UCSD-AML1 (cell line): ENCODE data around the gene LRRC2.
"Not testable (repeated sequence)": the region's sequence is repeated elsewhere in the genome, so short reads cannot be mapped to it uniquely, and the experiment has no call there.

Source experiments
- DNase-seq: peaks from one replicate; lab custom pipeline; 2025; ENCODE audit not compliant: unreplicated experiment; lab: John Stamatoyannopoulos, UW

Gene LRRC2

DNA sequence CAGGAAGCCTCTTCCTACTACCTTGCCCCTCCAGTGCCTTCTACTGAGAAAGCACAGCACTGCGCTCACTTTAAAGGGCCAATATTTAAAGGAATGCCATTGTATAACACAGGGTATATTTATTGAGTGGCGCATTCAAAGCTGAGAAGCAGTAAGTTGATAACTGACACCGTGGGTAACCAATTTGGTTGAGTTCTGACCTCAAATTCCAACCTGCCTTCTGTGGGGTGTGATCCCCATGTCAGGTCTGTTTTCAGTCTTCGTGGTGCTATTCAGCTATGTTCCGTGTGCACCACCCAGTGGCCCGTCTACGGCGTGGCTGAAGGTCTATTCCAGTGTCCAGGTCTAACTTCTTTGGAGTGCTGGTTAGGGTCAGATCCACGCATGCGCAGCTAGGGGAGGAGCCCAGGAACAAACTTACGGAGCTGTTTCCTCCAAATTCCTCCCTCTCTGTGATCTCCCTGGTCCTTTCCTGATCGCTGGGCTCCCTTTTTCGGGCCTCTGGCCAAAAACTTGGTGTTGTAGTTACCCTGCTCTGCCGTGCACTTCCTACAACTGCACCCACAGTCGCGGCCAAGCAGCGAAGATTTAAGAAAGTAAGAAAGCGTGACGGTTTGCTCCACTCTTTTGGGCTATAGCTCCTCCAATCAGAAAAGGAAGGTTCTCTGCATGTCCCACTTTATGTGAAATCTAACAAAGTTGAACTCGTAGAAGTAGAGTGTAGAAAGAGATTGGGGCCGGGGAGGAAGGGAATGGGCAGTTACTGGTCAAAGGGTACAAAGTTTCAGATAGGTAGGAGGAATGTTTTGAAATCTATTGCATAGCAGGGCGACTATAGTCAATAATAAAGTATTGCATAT is 7.7 kb downstream of the LRRC2 start:
- peak; percentile 90 for DNase-seq

GRCh38 chr3:46557814-46558183 is 8.3 kb downstream of the LRRC2 start:
- DNase-seq, result no peak

GRCh38 chr3:46553154-46553553 is 12.9 kb downstream of the LRRC2 start:
- DNase-seq, result no peak

DNA sequence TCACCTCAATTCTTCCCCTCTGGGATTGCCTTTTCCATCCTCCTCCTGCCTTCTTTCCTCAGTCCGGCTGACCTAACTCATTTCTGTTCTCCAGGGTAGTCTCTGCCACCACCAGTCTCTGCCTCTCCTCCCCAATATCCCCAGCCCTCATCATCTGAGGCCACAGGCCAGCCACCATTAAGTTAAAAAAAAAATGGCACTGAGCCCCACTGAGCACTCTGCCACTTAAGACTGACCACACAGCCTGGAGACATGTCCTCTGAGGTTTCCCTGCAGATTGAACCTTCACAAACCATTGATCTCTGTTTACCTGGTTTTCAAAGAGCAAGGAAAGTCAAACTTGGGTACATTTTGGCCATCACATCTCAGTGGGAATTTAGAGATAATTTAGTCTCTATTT is 13.6 kb downstream of the LRRC2 start:
- DNase-seq, result no peak

DNA sequence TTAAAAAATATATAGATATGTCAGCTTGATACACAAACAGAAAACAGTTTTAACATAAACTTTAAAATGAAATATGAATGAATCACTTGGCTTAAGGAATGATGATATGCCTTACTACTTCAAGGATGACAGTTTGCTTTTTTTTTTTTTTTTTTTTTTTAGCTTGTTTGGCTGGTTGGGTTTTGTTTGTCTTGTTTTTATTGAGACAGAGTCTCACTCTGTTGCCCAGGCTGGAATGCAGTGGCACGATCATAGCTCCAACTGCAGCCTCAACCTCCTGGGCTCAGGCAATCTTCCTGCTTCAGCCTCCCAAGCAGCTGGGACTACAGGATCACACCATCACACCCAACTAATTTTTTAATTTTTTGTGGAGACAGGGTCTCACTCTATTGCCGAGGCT is 14.5 kb downstream of the LRRC2 start:
- no peak for DNase-seq

GRCh38 chr3:46549989-46550388 is 16.1 kb downstream of the LRRC2 start:
- no peak for DNase-seq

DNA sequence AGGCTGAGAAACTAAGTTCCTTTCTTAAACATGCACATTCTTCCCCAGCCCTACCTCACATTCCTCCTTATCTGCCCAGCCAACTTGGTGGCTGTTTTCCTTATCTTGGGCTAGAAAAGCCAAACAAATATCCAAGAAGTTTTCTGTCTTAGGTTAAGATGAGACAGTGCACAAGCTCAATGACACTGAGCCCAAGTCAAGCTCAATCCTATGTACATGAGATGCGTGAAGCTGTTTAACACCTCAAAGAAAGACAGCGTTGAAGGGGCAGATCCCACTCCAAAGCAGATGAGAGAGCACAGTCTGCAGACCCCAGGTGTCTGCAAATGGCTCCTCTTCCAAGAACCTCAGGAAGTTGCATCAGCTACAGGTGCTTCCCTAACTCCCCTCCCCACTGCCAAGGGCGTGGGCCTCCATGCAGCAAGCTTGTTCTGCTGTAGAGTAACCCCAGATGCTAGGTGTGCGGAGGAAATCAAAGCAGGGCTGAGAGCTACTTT is 16.6 kb downstream of the LRRC2 start:
- no peak for DNase-seq

DNA sequence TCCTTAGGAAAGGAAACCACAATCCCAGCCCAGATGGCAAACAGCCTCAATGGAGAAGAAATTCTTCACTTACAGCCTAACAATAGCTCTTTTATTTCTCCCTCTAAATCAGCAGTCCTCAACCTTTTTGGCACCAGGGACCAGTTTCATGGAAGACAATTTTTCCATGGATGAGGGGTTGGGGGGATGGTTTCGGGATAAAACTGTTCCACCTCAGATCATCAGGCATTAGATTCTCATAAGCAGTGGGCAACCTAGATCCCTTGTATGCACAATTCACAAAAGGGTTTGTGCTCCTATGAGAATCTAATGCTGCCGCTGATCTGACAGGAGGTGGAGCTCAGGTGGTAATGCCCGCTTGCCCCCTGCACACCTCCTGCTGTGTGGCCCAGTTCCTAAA is 17.5 kb downstream of the LRRC2 start:
- not testable (repeated sequence) for DNase-seq

DNA sequence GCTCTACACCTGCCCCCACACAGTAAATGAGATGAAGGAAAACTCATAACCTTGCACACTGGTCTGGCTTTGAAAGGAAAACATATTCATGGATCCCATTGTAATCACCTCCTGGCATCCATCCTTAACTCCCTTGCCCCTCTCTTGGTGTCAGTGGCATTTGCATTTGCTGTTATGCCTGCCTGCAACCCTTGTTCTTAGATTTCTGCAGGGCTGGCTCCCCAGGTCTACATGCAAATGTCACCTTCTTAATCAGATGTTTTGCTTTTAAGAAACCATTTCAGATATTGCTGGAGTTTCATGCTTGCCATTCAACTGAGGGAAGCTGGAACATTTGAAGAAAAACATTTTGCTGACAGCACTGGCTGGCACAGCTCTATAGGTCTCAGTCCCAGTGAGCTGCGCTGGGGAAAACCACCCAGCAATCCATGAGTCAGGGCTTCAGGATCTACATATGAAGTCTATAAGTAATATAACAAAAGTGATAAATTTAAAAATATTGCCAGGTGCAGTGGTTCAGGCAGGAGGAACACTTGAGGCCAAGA is 19.1 kb downstream of the LRRC2 start:
- DNase-seq, result no peak

DNA sequence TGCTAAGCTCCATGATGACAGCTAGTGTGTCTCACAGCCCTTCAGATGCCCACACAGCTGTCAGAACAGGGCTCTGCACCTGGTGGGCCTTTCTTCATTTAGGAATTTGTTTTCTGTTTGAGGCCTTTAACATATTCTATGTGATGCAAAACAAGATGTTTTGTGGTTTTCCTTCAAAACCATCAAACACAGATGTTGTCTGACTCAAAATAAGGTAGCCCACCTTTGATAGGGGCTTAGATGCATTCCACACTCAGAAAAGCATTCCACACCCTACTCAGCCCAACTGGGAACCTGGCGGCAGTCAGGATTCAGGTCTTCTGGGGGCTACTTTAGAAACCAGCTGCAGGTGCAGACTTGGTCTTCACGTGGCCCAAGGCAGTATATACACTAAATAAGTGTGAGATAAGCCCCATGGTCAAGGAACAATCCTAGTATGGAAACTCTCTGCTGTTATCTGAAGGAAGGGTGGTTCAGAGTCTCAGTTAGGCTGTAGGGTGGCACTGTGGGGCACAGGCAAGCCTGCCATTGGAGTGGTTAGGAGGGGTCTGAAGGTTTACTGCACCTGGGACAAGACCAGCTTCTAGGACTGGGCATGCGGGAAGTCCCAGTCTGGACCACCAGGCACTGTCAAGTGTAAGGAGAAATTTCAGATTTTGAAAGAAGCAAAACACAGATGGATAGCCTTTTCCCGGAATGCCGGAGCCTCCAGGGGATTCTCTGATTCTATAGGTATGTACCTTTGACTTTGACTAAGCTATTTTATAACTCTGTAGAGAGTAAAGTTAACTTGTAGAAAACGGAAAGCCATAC is 20.1 kb downstream of the LRRC2 start:
- DNase-seq, result no peak

DNA sequence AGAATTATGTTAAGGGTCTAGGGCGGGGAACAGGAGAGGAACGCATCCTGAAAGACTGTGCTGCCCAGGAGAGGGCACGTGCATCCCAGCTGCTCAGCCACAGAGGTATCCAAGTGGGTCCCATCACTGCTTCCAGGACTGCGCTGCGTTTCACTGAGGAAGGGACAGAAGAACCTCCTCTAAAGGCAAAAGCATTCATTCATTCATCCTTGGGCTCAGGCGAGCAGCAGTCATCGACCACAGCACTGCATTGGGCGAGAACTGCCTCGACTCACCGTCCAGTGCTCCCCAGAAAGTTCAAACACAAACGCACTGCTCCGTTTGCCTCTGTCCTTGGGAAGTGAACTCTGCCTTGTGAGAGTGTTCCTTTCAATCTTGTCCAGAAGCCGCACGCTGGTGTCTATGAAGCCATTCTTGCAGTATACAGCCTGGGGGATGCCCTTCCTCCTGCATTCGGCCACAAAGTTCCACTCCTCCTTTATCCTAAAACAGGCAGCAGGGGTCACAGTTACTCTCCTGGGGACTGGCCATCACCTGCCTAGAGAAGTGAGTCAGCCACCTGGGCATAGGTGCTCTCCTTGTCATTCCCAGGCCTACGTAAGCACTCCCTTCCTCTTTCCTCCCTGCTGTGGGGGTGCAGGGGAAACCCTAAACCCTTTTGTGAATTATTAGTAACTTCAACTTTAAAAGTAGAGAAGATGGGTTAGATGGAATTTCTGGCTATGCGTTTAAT is 21.2 kb downstream of the LRRC2 start:
- DNase-seq, result no peak

DNA sequence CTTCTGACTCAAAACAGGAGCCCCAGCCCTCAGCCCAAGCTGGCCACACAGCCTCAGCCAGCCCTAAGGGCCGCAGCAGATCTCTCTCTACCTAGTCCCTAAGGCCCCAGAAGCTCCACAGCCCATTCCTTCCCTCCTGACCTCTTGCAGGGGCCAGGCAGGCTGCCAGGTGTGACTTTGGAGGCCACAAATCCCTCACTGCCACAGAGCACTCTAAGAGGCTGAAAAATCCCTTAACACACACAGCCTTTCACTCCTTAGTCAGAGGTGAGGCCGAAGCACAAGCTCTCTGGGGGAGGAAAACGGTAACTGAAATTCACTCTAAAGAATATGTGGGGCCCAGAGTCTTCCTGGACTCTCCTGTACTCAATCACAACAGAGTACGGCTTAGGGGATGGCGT is 23.3 kb downstream of the LRRC2 start:
- DNase-seq, result no peak

DNA sequence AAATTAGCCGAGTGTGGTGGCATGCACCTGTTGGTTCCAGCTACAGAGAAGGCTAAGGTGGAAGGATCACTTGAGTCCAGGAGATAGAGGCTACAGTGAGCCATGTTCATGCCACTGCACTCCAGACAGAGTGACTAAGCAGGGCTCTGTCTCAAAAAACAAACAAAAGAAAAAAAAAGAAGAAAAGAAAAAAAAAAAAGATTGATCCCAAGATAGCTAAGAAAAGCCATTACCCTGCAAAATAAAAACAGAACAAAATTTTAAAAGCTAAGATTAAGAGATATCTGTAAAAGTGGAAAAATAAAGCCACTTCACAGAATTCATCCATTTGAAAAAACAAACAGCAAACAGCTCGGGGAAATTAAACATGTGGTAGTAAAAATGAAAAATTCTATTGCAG is 23.8 kb downstream of the LRRC2 start:
- no peak for DNase-seq

DNA sequence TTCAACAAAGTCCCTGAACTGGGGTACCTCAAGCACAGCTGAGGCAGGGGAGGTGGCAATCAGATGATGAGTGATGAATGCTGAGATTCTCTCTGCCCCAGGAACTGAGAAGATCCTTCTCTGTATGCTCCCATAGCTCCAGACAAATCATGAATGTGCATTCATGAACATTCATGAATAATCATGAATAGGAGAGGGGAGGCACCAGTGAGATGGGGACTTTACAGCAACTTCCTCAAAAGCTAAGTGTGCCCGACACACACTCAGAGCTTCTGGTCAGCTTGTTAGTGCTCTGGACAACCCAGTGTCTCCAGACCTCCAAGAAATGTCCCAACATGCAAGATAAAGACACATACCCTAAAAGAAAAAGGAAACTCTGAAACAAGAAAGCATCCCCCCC is 24.3 kb downstream of the LRRC2 start:
- DNase-seq, result no peak

GRCh38 chr3:46540550-46540949 is 25.6 kb downstream of the LRRC2 start:
- DNase-seq, result no peak

DNA sequence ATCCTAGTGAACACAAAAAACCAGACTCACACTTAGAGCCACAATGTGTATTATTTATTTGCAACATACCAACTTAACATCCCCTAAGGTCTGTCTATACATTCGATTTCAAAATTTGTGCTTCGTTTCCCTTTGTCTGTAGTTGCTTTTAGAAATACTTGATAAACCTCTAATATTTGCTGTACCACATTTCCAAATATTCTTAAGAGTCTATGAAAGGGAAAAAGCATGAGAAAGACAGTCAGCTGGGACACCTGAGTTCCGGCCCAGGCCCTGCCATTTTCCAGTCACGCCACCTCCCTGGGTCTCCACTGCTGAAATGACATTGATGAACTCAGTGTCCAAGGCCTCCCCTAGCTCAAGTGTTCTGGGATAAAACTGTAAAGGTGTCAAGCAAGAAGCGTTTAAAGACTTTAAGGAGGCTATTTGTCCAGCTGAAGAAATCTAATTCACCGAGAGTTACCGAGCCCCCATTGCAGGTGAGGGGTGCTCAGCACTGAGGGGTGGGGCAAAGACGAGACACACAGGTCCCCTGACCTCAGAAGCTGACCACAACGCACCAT is 26.6 kb downstream of the LRRC2 start:
- DNase-seq, result no peak

- DNase-seq, result peak; percentile 67
These were observed 27.2 kb downstream of the LRRC2 start for GRCh38 chr3:46538803-46539442.

- DNase-seq, result not testable (repeated sequence)
These were observed 27.7 kb downstream of the LRRC2 start for GRCh38 chr3:46538425-46538802.

- no peak for DNase-seq
These were observed 28.3 kb downstream of the LRRC2 start for GRCh38 chr3:46537779-46538178.

DNA sequence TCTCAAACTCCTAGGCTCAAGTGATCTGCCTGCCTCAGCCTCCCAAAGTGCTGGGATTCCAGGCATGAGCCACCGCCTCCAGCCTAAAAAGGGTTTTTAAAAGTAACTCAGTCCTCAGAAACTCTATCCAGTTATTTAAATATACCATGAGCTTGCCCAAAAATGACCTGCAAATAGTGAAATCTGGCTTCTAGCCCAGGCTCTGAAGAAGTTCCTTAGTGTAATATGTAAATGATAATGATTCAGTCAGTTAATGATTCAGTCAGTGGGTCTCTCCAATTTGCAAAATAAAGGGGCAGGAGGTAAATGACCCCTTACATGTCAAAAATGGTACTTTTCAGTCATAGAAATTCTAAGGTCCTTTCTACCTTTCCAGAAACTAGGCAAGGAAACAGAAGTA is 28.8 kb downstream of the LRRC2 start:
- DNase-seq, result no peak
